GM18517 (cell line): ENCODE data around the gene TXNDC15.
"Not testable (repeated sequence)": the region's sequence is repeated elsewhere in the genome, so short reads cannot be mapped to it uniquely, and the experiment has no call there.

Experiments used
- ATAC-seq: cut with Tn5 transposase; IDR thresholded peaks from one replicate; pipeline ENCODE4 v1.9.1; 2021; ENCODE audit warnings: mild to moderate bottlenecking, moderate library complexity; ENCODE audit not compliant: unreplicated experiment

The TXNDC15 gene

GRCh38 chr5:134877159-134877558 is 3.0 kb downstream of the TXNDC15 start:
- ATAC-seq, result peak; percentile 49

GRCh38 chr5:134878403-134878802 is 4.2 kb downstream of the TXNDC15 start:
- ATAC-seq, result no peak

- ATAC-seq, result no peak
These were observed 5.3 kb downstream of the TXNDC15 start for GRCh38 chr5:134879456-134879855.

- not testable (repeated sequence) for ATAC-seq
These were observed 6.8 kb downstream of the TXNDC15 start for GRCh38 chr5:134880937-134881336.

GRCh38 chr5:134881711-134882110 is 7.5 kb downstream of the TXNDC15 start:
- not testable (repeated sequence) for ATAC-seq

- no peak for ATAC-seq
These were observed 13.5 kb downstream of the TXNDC15 start for GRCh38 chr5:134887593-134888159.

- no peak for ATAC-seq
These were observed 15.2 kb downstream of the TXNDC15 start for GRCh38 chr5:134889335-134889734.

- no peak for ATAC-seq
These were observed 17.3 kb downstream of the TXNDC15 start for GRCh38 chr5:134891473-134891872.

GRCh38 chr5:134892282-134892681 is 18.1 kb downstream of the TXNDC15 start:
- no peak for ATAC-seq

- no peak for ATAC-seq
These were observed 18.8 kb downstream of the TXNDC15 start for GRCh38 chr5:134892926-134893325.

GRCh38 chr5:134893748-134894505 is 19.8 kb downstream of the TXNDC15 start:
- ATAC-seq, result no peak

GRCh38 chr5:134902071-134902801 is 28.1 kb downstream of the TXNDC15 start:
- ATAC-seq, result no peak

- peak; percentile 66 for ATAC-seq
These were observed 30.6 kb downstream of the TXNDC15 start, which contains the start of gene PCBD2 for GRCh38 chr5:134904610-134905245. Gene PCBD2 (plus strand): TSS chr5:134905131. CDS start chr5:134905140, 9 bp downstream.

- ATAC-seq, result peak; percentile 35
These were observed 31.2 kb downstream of the TXNDC15 start for GRCh38 chr5:134905246-134905996.

- no peak for ATAC-seq
These were observed 32.6 kb downstream of the TXNDC15 start for GRCh38 chr5:134906811-134907210.

- not testable (repeated sequence) for ATAC-seq
These were observed 36.6 kb downstream of the TXNDC15 start for GRCh38 chr5:134910752-134911151.

GRCh38 chr5:134911285-134912206 is 37.4 kb downstream of the TXNDC15 start:
- no peak for ATAC-seq

- no peak for ATAC-seq
These were observed 39.1 kb downstream of the TXNDC15 start for GRCh38 chr5:134913254-134913653.

- no peak for ATAC-seq
These were observed 39.6 kb downstream of the TXNDC15 start for GRCh38 chr5:134913795-134914194.
